Measurements from ENCODE around the gene BDKRB1.

- TF ChIP-seq TAF1 (IDR thresholded peaks at IDR 0.05; ENCODE audit: low read depth): no peak
- TF ChIP-seq ZBTB7A (IDR thresholded peaks at IDR 0.05; ENCODE audit: low read depth): no peak
- TF ChIP-seq NFIC (IDR thresholded peaks at IDR 0.05): no peak
- TF ChIP-seq YY1 (IDR thresholded peaks at IDR 0.05; ENCODE audit: low read depth): no peak
- no peak for TF ChIP-seq RAD21 (IDR thresholded peaks at IDR 0.05; ENCODE audit: low read depth)
- no peak for TF ChIP-seq MAX (IDR thresholded peaks at IDR 0.05)
- no peak for TF ChIP-seq TCF12 (IDR thresholded peaks at IDR 0.05; ENCODE audit: low read depth)
These were observed 9.5 kb upstream of the BDKRB1 start for GRCh38 chr14:96246539-96246847.
